Breast epithelium (tissue), 4 donors: ENCODE results near the gene NEK11. TPM values are rescaled to one million over a fixed set of nuclear protein-coding genes. Genes with fewer than 3 reads are reported as not detected.
"Not testable (repeated sequence)": the region's sequence is repeated elsewhere in the genome, so short reads cannot be mapped to it uniquely, and the experiment has no call there.

Source experiments
- DNase-seq, 2 donors: peaks; one replicate each; pipeline ENCODE4 v3.0.0-alpha.2; 2019; ENCODE audit warnings: low spot score in 2 of 2
- H3K27ac ChIP-seq, 2 donors: fragments of 200-600 bp; sonication (generic) in 1 of 2; one replicate each; pipeline ENCODE4 v1.5.1; 2016 to 2019; ENCODE audit warnings: mild to moderate bottlenecking in 1 of 2
- H3K27me3 ChIP-seq, 2 donors: fragments of 200-600 bp; sonication (generic) in 1 of 2; one replicate each; pipeline versions ENCODE4 v1.5.1 to v1.6.0; 2017 to 2019; ENCODE audit warnings: control low read depth in 1 of 2, mild to moderate bottlenecking in 1 of 2
- H3K36me3 ChIP-seq: fragments of 200-600 bp; one replicate; pipeline ENCODE4 v1.5.1; 2019
- H3K4me1 ChIP-seq, 2 donors: fragments of 200-600 bp; sonication (generic); one replicate each; pipeline ENCODE4 v1.5.1; 2016 to 2019; ENCODE audit warnings: control low read depth in 1 of 2
- H3K4me3 ChIP-seq, 3 donors: fragments of 200-600 bp; sonication (generic); 1 replicate in 2 of 3; 2 replicates in 1 of 3; pipeline ENCODE4 v1.5.1; 2016 to 2019; ENCODE audit warnings: mild to moderate bottlenecking in 3 of 3, moderate library complexity in 2 of 3
- H3K9me3 ChIP-seq, 2 donors: fragments of 200-600 bp; sonication (generic) in 1 of 2; one replicate each; pipeline ENCODE4 v1.5.1; 2016 to 2019; ENCODE audit warnings: control low read depth in 1 of 2
- POLR2A ChIP-seq: fragments of 450-650 bp; IDR thresholded peaks from one replicate; pipeline ENCODE4 v1.6.1; 2016; ENCODE audit warnings: antibody characterized with exemption, mild to moderate bottlenecking, moderate library complexity
- POLR2AphosphoS5 ChIP-seq, 3 donors: sonication (generic); formaldehyde crosslinking; IDR thresholded peaks; one replicate each; pipeline ENCODE4 v1.6.1; 2017; ENCODE audit warnings: antibody characterized with exemption in 3 of 3
- intact Hi-C: fragments of 100-400 bp; cut with DNase I; formaldehyde crosslinking; loops from one replicate; pipeline ENCODE4 v1.15.1; 2023; ENCODE audit warnings: low total_unique reads
- total RNA-seq, 3 donors: library from RNA; depleted of rRNA; stranded (reverse); fragments of >200 nt; gene quantifications; one replicate each; pipeline ENCODE4 v1.1.0, GENCODE V29; 2016
- TF ChIP-seq, protein P1 (sequence below), 3 donors: fragments of 450-650 bp; IDR thresholded peaks; one replicate each; pipeline ENCODE4 v1.5.1; 2016 to 2017; ENCODE audit warnings: antibody characterized with exemption in 3 of 3, mild to moderate bottlenecking in 3 of 3, moderate library complexity in 3 of 3

NEK11 gene
- total RNA-seq, 3 donors from 2014 or later, result 7.4 to 18.3 (median 16.4) TPM

DNA sequence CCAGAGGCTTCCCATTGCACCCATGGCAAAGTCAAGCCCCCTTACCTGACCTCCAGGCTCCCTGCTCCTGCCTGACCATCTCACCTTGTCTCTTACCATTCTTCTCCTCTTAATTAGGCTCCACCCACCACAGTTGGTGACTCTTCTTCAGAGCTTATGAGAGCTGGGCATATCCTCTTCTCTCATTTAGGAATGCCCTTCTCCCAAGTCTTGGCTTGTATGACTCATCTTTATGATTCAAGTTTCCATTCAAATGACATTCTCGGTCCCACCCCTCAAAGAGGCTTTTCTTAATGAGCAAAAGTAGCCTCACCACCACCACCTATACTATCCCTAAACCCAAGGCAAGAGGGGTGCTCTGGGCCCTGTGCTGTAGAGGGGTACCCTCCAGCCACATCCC lies 299.6 kb downstream of the NEK11 start:
- Histone ChIP-seq H3K36me3 (no peaks in the 10 kb centered on the region), H3K27ac (no peak overlapping the region), H3K4me1 (no peaks in the 10 kb centered on the region), H3K9me3 (no peaks in the 10 kb centered on the region), H3K4me3 (no peak overlapping the region), H3K27me3 (no peaks in the 10 kb centered on the region)
- no peak for DNase-seq
- TF ChIP-seq, protein P1, sequence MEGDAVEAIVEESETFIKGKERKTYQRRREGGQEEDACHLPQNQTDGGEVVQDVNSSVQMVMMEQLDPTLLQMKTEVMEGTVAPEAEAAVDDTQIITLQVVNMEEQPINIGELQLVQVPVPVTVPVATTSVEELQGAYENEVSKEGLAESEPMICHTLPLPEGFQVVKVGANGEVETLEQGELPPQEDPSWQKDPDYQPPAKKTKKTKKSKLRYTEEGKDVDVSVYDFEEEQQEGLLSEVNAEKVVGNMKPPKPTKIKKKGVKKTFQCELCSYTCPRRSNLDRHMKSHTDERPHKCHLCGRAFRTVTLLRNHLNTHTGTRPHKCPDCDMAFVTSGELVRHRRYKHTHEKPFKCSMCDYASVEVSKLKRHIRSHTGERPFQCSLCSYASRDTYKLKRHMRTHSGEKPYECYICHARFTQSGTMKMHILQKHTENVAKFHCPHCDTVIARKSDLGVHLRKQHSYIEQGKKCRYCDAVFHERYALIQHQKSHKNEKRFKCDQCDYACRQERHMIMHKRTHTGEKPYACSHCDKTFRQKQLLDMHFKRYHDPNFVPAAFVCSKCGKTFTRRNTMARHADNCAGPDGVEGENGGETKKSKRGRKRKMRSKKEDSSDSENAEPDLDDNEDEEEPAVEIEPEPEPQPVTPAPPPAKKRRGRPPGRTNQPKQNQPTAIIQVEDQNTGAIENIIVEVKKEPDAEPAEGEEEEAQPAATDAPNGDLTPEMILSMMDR (IDR thresholded peaks at IDR 0.05), result no peak
- TF ChIP-seq POLR2A (no peak), POLR2AphosphoS5 (IDR thresholded peaks at IDR 0.05) (no peak)
- intact Hi-C loops, result loop anchor here (2.0 kb wide), 1 partner anchor 68 kb away; no protein-coding TSS in a partner anchor

DNA sequence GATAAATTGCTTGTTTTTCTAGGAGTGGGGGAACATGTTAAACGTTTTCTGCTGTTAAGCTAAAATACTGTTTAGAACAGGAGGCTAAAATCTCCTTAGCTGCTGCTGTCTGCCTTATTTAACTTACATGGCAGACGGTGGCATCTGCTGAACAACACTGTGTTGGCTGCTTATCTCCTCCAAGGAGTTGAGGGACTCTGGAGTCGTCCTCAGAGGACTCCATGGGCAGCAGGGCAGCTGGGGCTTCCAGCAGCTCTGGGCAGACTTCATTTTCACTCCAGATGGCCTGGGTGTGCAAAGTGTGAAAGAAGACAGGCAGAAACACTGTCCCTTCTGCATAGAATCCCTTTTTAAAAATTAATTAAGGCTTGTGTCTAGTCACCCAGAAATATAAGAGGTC lies 302.0 kb downstream of the NEK11 start:
- Histone ChIP-seq H3K4me3 (no peak overlapping the region), H3K27me3 (no peaks in the 10 kb centered on the region), H3K4me1 (no peaks in the 10 kb centered on the region), H3K36me3 (no peaks in the 10 kb centered on the region), H3K9me3 (no peaks in the 10 kb centered on the region), H3K27ac (no peak overlapping the region)
- intact Hi-C loops, result no loop called here
- DNase-seq, result no peak
- TF ChIP-seq, protein P1 (IDR thresholded peaks at IDR 0.05), result no peak
- no peak for TF ChIP-seq POLR2AphosphoS5 (IDR thresholded peaks at IDR 0.05)
- TF ChIP-seq POLR2A, result no peak

- intact Hi-C loops, result no loop called here
- Histone ChIP-seq H3K27ac (no peak overlapping the region), H3K36me3 (no peaks in the 10 kb centered on the region), H3K27me3 (no peaks in the 10 kb centered on the region), H3K9me3 (no peaks in the 10 kb centered on the region), H3K4me3 (no peak overlapping the region), H3K4me1 (no peaks in the 10 kb centered on the region)
- TF ChIP-seq POLR2A (no peak), POLR2AphosphoS5 (IDR thresholded peaks at IDR 0.05) (no peak)
- TF ChIP-seq, protein P1 (IDR thresholded peaks at IDR 0.05), result no peak
- DNase-seq, result no peak
Measured at GRCh38 chr3:131329774-131330173, 303.1 kb downstream of the NEK11 start.

DNA sequence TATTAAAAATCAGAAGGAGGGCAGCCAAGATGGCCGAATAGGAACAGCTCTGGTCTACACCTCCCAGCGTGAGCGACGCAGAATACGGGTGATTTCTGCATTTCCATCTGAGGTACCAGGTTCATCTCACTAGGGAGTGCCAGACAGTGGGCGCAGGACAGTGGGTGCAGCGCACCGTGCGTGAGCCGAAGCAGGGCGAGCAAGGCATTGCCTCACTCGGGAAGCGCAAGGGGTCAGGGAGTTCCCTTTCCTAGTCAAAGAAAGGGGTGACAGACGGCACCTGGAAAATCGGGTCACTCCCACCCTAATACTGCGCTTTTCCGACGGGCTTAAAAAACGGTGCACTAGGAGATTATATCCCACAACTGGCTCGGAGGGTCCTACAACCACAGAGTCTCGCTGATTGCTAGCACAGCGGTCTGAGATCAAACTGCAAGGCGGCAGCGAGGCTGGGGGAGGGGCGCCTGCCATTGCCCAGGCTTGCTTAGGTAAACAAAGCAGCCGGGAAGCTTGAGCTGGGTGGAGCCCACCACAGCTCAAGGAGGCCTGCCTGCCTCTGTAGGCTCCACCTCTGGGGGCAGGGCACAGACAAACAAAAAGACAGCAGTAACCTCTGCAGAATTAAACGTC lies 304.9 kb downstream of the NEK11 start:
- H3K27ac ChIP-seq, H3K9me3 ChIP-seq, H3K36me3 ChIP-seq, H3K27me3 ChIP-seq, DNase-seq, H3K4me1 ChIP-seq, H3K4me3 ChIP-seq, intact Hi-C loops: not testable (repeated sequence)

- intact Hi-C loops, result no loop called here
- no peaks in the 10 kb centered on the region for H3K36me3 ChIP-seq
- H3K4me3 ChIP-seq, result no peak overlapping the region
- H3K27ac ChIP-seq, result no peak overlapping the region
- no peaks in the 10 kb centered on the region for H3K4me1 ChIP-seq
- no peak for TF ChIP-seq POLR2AphosphoS5 (IDR thresholded peaks at IDR 0.05)
- TF ChIP-seq POLR2A, result no peak
- TF ChIP-seq, protein P1 (IDR thresholded peaks at IDR 0.05), result no peak
- no peak for DNase-seq
- no peaks in the 10 kb centered on the region for H3K27me3 ChIP-seq
- H3K9me3 ChIP-seq, result peaks cover 0 to 4% of the 10 kb centered on the region in 2 donors
Measured at GRCh38 chr3:131338948-131339640, 312.4 kb downstream of the NEK11 start.
